ENCODE results near the gene GALNT6. TPM values are rescaled to one million over a fixed set of nuclear protein-coding genes. Genes with fewer than 3 reads are reported as not detected.

The GALNT6 gene
- total RNA-seq, 1 experiment from 2014 or later = 101 TPM

- H3K27me3 ChIP-seq (ENCODE audit: low read length) = no peaks in the 10 kb centered on the region
- H4K20me1 ChIP-seq (ENCODE audit: low read length) = no peaks in the 10 kb centered on the region
- no peak overlapping the region for H3K27ac ChIP-seq (ENCODE audit: low read length)
- no peak for TF ChIP-seq EZH2phosphoT487 (IDR thresholded peaks at IDR 0.05; ENCODE audit: borderline replicate concordance, low read length)
- no peak for TF ChIP-seq EZH2 (IDR thresholded peaks at IDR 0.05; ENCODE audit: low read length, unreplicated experiment)
- ChIA-PET CTCF (no interaction called here), POLR2A (ENCODE audit: unreplicated experiment) (no interaction called here)
- no peaks in the 10 kb centered on the region for H3F3A ChIP-seq (ENCODE audit: low read length, unreplicated experiment)
- H2AFZ ChIP-seq (ENCODE audit: low read length) = no peak overlapping the region
- no peaks in the 10 kb centered on the region for H3K9me3 ChIP-seq (ENCODE audit: low read length)
- peak overlapping the region; percentile 58 for H3K4me2 ChIP-seq (ENCODE audit: low read length)
- no peaks in the 10 kb centered on the region for H3K36me3 ChIP-seq (ENCODE audit: low read depth, low read length)
- H3K9me2 ChIP-seq (replicated peaks; ENCODE audit: low read length) = no peaks in the 10 kb centered on the region
- peaks cover 21% of the 10 kb centered on the region for H3K4me1 ChIP-seq (ENCODE audit: insufficient read depth, low read length)
- no peak overlapping the region for H3K4me3 ChIP-seq (ENCODE audit: low read length)
- DNase-seq (no peak), ATAC-seq (peak; percentile 35; the same call in 1 of the 2 replicates)
- H3K9ac ChIP-seq (ENCODE audit: low read length) = no peak overlapping the region
- H3K79me2 ChIP-seq (ENCODE audit: low read length) = no peaks in the 10 kb centered on the region
- no TSS peak for BruUV-seq (replicated peaks)
- intact Hi-C loops (cut with micrococcal nuclease) = no loop called here
These were observed 21.9 kb upstream of the GALNT6 start for GRCh38 chr12:51413149-51413548.

- Histone ChIP-seq H3F3A (ENCODE audit: low read length, unreplicated experiment) (no peaks in the 10 kb centered on the region), H3K9me2 (replicated peaks; ENCODE audit: low read length) (no peaks in the 10 kb centered on the region), H3K9ac (ENCODE audit: low read length) (no peak overlapping the region), H3K27me3 (ENCODE audit: low read length) (no peaks in the 10 kb centered on the region), H3K27ac (ENCODE audit: low read length) (no peak overlapping the region), H3K79me2 (ENCODE audit: low read length) (no peaks in the 10 kb centered on the region), H3K4me1 (ENCODE audit: insufficient read depth, low read length) (peaks cover 18% of the 10 kb centered on the region), H3K4me3 (ENCODE audit: low read length) (no peak overlapping the region), H3K4me2 (ENCODE audit: low read length) (no peak overlapping the region), H3K36me3 (ENCODE audit: low read depth, low read length) (no peaks in the 10 kb centered on the region), H4K20me1 (ENCODE audit: low read length) (no peaks in the 10 kb centered on the region), H2AFZ (ENCODE audit: low read length) (no peak overlapping the region), H3K9me3 (ENCODE audit: low read length) (no peaks in the 10 kb centered on the region)
- DNase-seq (no peak), ATAC-seq (no peak)
- BruUV-seq (replicated peaks) = no TSS peak
- intact Hi-C loops (cut with micrococcal nuclease) = no loop called here
- ChIA-PET POLR2A (ENCODE audit: unreplicated experiment) (no interaction called here), CTCF (no interaction called here)
- TF ChIP-seq EZH2phosphoT487 (IDR thresholded peaks at IDR 0.05; ENCODE audit: borderline replicate concordance, low read length) (no peak), EZH2 (IDR thresholded peaks at IDR 0.05; ENCODE audit: low read length, unreplicated experiment) (no peak)
- TF ChIP-seq, protein P1, sequence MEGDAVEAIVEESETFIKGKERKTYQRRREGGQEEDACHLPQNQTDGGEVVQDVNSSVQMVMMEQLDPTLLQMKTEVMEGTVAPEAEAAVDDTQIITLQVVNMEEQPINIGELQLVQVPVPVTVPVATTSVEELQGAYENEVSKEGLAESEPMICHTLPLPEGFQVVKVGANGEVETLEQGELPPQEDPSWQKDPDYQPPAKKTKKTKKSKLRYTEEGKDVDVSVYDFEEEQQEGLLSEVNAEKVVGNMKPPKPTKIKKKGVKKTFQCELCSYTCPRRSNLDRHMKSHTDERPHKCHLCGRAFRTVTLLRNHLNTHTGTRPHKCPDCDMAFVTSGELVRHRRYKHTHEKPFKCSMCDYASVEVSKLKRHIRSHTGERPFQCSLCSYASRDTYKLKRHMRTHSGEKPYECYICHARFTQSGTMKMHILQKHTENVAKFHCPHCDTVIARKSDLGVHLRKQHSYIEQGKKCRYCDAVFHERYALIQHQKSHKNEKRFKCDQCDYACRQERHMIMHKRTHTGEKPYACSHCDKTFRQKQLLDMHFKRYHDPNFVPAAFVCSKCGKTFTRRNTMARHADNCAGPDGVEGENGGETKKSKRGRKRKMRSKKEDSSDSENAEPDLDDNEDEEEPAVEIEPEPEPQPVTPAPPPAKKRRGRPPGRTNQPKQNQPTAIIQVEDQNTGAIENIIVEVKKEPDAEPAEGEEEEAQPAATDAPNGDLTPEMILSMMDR (conservative IDR thresholded peaks at IDR 0.05; ENCODE audit: low read depth, low read length) = no peak
These were observed 18.6 kb upstream of the GALNT6 start for GRCh38 chr12:51409846-51410245.

DNA sequence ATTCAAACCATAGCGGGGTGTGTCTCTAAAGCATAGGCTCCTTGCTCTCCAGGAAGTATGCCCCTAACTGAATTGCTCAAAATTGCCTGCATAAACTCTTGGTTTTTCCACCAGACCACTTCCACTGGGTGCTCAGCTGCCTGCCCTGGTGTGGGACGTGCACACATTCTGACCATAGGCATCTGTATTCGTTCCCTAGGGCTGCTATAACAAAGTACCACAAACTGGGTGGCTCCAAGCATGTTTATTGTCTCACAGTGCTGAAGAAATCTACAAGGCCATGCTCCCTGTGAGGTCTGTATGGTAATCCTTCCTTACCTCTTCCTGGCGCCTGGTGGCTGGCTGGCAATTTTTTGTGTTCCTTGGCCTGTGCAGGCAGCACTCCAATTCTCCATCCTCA lies 16.4 kb upstream of the GALNT6 start:
- no peak overlapping the region for H3K4me3 ChIP-seq (ENCODE audit: low read length)
- no peaks in the 10 kb centered on the region for H3K9me3 ChIP-seq (ENCODE audit: low read length)
- H3K4me1 ChIP-seq (ENCODE audit: insufficient read depth, low read length) = no peaks in the 10 kb centered on the region
- BruUV-seq (replicated peaks) = no TSS peak
- DNase-seq (no peak), ATAC-seq (no peak)
- intact Hi-C loops (cut with micrococcal nuclease) = no loop called here
- no peaks in the 10 kb centered on the region for H3K9me2 ChIP-seq (replicated peaks; ENCODE audit: low read length)
- H3F3A ChIP-seq (ENCODE audit: low read length, unreplicated experiment) = no peaks in the 10 kb centered on the region
- H3K79me2 ChIP-seq (ENCODE audit: low read length) = no peaks in the 10 kb centered on the region
- no peaks in the 10 kb centered on the region for H3K36me3 ChIP-seq (ENCODE audit: low read depth, low read length)
- H2AFZ ChIP-seq (ENCODE audit: low read length) = no peak overlapping the region
- no peaks in the 10 kb centered on the region for H3K27me3 ChIP-seq (ENCODE audit: low read length)
- ChIA-PET POLR2A (ENCODE audit: unreplicated experiment) (no interaction called here), CTCF (no interaction called here)
- no peak for TF ChIP-seq EZH2 (IDR thresholded peaks at IDR 0.05; ENCODE audit: low read length, unreplicated experiment)
- TF ChIP-seq EZH2phosphoT487 (IDR thresholded peaks at IDR 0.05; ENCODE audit: borderline replicate concordance, low read length) = no peak
- TF ChIP-seq, protein P1 (conservative IDR thresholded peaks at IDR 0.05; ENCODE audit: low read depth, low read length) = no peak
- H3K4me2 ChIP-seq (ENCODE audit: low read length) = no peak overlapping the region
- H3K9ac ChIP-seq (ENCODE audit: low read length) = no peak overlapping the region
- no peak overlapping the region for H3K27ac ChIP-seq (ENCODE audit: low read length)
- no peaks in the 10 kb centered on the region for H4K20me1 ChIP-seq (ENCODE audit: low read length)

Data from PC-3 (cell line).